ENCODE data around the gene C4orf50.

Gene C4orf50

DNA sequence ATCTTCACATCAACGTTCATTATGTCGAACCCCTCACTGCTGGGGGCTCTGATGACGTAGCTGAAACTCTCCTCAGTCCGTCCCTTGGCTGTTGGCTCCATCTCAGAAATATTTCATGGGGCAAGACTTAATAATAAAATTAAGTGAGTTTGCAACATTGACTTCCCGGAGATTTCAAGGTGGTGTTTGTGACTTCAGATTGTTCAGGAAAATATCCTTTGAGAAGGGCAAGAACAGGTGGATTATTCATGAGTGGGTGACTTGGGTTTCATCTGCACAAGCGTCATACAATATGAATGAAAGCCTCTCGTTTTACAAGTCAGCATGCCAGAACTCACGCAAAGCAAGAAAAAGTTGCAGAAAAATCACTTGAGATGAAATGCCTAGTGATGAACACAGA, at the start of gene C4orf50:
Gene C4orf50 (minus strand): TSS at position 101 of the 400 bp plus-strand sequence.
- no peaks in the 10 kb centered on the region for H3K4me1 ChIP-seq (ENCODE audit: insufficient read depth, low read length)
- peaks cover 0 to 5% of the 10 kb centered on the region in 2 donors for H3K27me3 ChIP-seq (ENCODE audit: control insufficient read depth in 1 of 2, insufficient read depth in 2 of 2, low read length in 2 of 2)
- no peaks in the 10 kb centered on the region for H3K36me3 ChIP-seq (ENCODE audit: insufficient read depth, low read length)
- no peak within 1 kb of the TSS for H3K27ac ChIP-seq (ENCODE audit: low read depth, low read length)
- no peaks in the 10 kb centered on the region for H3K9me3 ChIP-seq (ENCODE audit: low read length)
- H3K9ac ChIP-seq (ENCODE audit: low read length) = no peak within 1 kb of the TSS
- H3K4me3 ChIP-seq (ENCODE audit: low read depth in 1 of 2, low read length in 2 of 2) = no peak within 1 kb of the TSS

DNA sequence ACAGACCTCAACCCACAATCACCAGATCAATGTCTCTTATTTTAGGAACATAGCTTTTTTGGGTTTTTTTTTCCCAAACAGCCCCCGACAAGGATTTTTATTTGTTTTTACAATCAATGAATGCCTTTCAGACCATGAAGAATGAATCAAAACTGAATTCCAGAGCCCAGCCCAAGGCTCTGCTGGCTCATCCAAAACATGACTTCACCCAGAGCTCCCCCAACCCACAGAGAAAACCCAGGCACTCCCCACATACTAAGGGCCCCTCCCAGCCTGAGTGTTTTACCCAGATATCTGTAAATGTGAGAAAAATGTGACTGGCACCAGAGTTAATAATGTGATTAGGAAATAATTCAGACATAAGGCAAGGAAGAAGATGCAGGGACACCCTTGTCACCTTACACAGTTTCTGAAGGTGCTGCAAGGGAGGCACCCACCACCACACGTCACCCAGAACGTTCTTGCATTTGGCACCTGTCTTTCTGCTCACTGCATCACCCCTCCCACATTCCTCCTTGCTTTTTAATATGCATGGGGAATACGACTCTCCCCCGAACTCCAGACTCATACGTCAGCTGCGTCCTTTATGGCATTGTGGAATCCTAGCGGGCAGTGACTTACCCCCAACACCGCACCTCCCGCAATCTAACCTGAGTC, 47.8 kb upstream of the C4orf50 start:
- no peaks in the 10 kb centered on the region for H3K36me3 ChIP-seq (ENCODE audit: insufficient read depth, low read length)
- H3K4me1 ChIP-seq (ENCODE audit: insufficient read depth, low read length) = no peaks in the 10 kb centered on the region
- H3K9ac ChIP-seq (ENCODE audit: low read length) = no peak overlapping the region
- H3K27ac ChIP-seq (ENCODE audit: low read depth, low read length) = no peak overlapping the region
- no peaks in the 10 kb centered on the region for H3K27me3 ChIP-seq (ENCODE audit: control insufficient read depth in 1 of 2, insufficient read depth in 2 of 2, low read length in 2 of 2)
- H3K9me3 ChIP-seq (ENCODE audit: low read length) = no peaks in the 10 kb centered on the region
- no peak overlapping the region for H3K4me3 ChIP-seq (ENCODE audit: low read depth in 1 of 2, low read length in 2 of 2)

DNA sequence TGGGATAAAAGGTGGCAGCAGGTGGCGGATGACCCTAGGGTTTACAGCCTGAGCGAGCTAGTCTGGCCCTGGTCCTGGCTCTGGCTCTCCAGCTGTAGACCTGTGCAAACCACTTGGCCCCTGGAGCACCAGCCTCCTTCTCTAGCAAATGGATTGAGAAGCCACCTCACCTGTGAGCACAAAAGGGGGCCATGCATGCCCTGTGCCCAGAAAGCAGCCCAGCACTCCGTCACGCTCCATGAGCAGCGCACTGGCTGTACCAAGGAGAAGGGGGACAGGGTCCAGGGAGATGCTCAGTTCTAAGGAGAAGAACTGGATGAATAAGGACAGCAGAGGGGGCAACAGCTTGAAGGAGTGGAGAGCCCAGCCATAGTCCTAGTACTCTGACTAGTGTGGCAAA, 46.9 kb upstream of the C4orf50 start:
- Histone ChIP-seq H3K27ac (ENCODE audit: low read depth, low read length) (no peak overlapping the region), H3K9me3 (ENCODE audit: low read length) (peaks cover 3% of the 10 kb centered on the region), H3K4me3 (ENCODE audit: low read depth in 1 of 2, low read length in 2 of 2) (no peak overlapping the region)

GRCh38 chr4:6064383-6064782, 46.2 kb upstream of the C4orf50 start:
- H3K27ac ChIP-seq (ENCODE audit: low read depth, low read length) = no peak overlapping the region
- H3K4me3 ChIP-seq (ENCODE audit: low read depth in 1 of 2, low read length in 2 of 2) = no peak overlapping the region
- no peaks in the 10 kb centered on the region for H3K4me1 ChIP-seq (ENCODE audit: insufficient read depth, low read length)
- H3K9ac ChIP-seq (ENCODE audit: low read length) = no peak overlapping the region
- H3K9me3 ChIP-seq (ENCODE audit: low read length) = peaks cover 6% of the 10 kb centered on the region
- H3K36me3 ChIP-seq (ENCODE audit: insufficient read depth, low read length) = no peaks in the 10 kb centered on the region
- no peaks in the 10 kb centered on the region for H3K27me3 ChIP-seq (ENCODE audit: control insufficient read depth in 1 of 2, insufficient read depth in 2 of 2, low read length in 2 of 2)

More for the DNA sequence above, 46.9 kb upstream of the C4orf50 start:
- Histone ChIP-seq H3K9ac (ENCODE audit: low read length) (no peak overlapping the region), H3K36me3 (ENCODE audit: insufficient read depth, low read length) (no peaks in the 10 kb centered on the region), H3K27me3 (ENCODE audit: control insufficient read depth in 1 of 2, insufficient read depth in 2 of 2, low read length in 2 of 2) (no peaks in the 10 kb centered on the region), H3K4me1 (ENCODE audit: insufficient read depth, low read length) (no peaks in the 10 kb centered on the region)

DNA sequence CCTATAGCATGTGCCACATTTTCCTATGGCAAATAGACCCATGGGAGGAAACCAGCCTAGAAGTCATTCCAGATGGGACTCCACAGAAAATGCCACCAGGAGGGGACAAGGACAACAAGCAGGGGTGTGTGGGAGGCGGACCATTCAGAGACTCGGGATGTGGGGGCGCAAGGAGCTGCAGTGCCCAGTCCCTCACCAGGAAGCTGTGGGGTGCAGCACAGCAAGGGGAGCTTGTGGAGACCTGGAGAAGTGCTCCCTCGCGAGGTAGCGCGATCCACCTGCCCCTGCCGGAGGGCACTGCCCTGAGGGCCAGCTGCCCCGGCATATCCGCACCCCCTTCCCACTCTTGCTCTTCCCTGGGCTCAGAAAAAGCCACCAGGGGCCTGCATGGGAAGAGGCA, 45.5 kb upstream of the C4orf50 start:
- Histone ChIP-seq H3K27me3 (ENCODE audit: control insufficient read depth in 1 of 2, insufficient read depth in 2 of 2, low read length in 2 of 2) (no peaks in the 10 kb centered on the region), H3K9me3 (ENCODE audit: low read length) (peaks cover 8% of the 10 kb centered on the region), H3K4me3 (ENCODE audit: low read depth in 1 of 2, low read length in 2 of 2) (no peak overlapping the region), H3K4me1 (ENCODE audit: insufficient read depth, low read length) (no peaks in the 10 kb centered on the region), H3K27ac (ENCODE audit: low read depth, low read length) (no peak overlapping the region), H3K36me3 (ENCODE audit: insufficient read depth, low read length) (no peaks in the 10 kb centered on the region), H3K9ac (ENCODE audit: low read length) (no peak overlapping the region)

DNA sequence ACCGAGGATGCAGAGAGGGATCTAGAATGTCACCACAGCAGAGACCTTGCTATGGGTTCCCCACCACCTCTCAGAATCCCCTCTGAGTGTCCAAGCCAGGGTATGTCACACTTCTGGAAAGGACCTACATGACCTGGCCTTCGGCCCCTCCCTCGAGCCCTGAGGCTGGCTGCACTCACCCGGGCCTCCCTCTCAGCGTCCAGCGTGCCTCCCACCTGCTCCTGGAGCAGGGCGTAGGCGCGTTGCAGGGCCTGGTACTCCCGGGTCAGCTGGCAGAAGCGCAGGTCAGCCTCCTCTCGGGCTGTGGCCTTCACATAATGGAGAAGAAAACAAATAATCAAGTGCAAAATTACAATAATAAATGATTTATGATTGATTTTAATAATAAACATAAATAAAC, 43.9 kb upstream of the C4orf50 start:
- no peaks in the 10 kb centered on the region for H3K27me3 ChIP-seq (ENCODE audit: control insufficient read depth in 1 of 2, insufficient read depth in 2 of 2, low read length in 2 of 2)
- no peaks in the 10 kb centered on the region for H3K4me1 ChIP-seq (ENCODE audit: insufficient read depth, low read length)
- no peak overlapping the region for H3K4me3 ChIP-seq (ENCODE audit: low read depth in 1 of 2, low read length in 2 of 2)
- H3K27ac ChIP-seq (ENCODE audit: low read depth, low read length) = no peak overlapping the region
- peaks cover 19% of the 10 kb centered on the region for H3K9me3 ChIP-seq (ENCODE audit: low read length)
- H3K9ac ChIP-seq (ENCODE audit: low read length) = no peak overlapping the region
- H3K36me3 ChIP-seq (ENCODE audit: insufficient read depth, low read length) = no peaks in the 10 kb centered on the region

DNA sequence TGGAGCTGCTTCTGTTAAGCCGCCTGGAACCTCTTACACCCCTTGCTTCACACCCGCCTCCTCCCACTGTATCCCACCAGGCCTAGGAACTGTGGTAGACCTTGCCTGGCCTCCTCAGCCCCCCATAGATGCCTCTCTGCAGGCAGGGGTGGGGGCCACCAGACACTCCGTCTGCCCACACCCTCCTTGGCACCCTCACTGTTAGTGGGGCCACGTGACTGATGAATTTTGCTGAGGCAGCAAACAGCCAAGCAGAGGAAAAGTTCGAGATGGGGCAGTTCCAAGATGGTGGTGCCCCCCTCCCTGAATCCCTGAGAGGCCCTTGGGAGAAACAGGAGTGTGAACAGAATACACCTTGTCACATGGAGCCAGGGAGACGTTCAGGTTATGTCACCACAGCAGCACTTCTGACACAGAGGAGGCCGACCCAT, 41.2 kb upstream of the C4orf50 start:
- Histone ChIP-seq H3K36me3 (ENCODE audit: insufficient read depth, low read length) (no peaks in the 10 kb centered on the region), H3K9ac (ENCODE audit: low read length) (no peak overlapping the region), H3K9me3 (ENCODE audit: low read length) (peaks cover 19% of the 10 kb centered on the region), H3K27ac (ENCODE audit: low read depth, low read length) (no peak overlapping the region), H3K4me3 (ENCODE audit: low read depth in 1 of 2, low read length in 2 of 2) (no peak overlapping the region), H3K4me1 (ENCODE audit: insufficient read depth, low read length) (no peaks in the 10 kb centered on the region), H3K27me3 (ENCODE audit: control insufficient read depth in 1 of 2, insufficient read depth in 2 of 2, low read length in 2 of 2) (no peaks in the 10 kb centered on the region)

- Histone ChIP-seq H3K27ac (ENCODE audit: low read depth, low read length) (no peak overlapping the region), H3K36me3 (ENCODE audit: insufficient read depth, low read length) (no peaks in the 10 kb centered on the region)
Observed at GRCh38 chr4:6058531-6059374, 40.5 kb upstream of the C4orf50 start.

DNA sequence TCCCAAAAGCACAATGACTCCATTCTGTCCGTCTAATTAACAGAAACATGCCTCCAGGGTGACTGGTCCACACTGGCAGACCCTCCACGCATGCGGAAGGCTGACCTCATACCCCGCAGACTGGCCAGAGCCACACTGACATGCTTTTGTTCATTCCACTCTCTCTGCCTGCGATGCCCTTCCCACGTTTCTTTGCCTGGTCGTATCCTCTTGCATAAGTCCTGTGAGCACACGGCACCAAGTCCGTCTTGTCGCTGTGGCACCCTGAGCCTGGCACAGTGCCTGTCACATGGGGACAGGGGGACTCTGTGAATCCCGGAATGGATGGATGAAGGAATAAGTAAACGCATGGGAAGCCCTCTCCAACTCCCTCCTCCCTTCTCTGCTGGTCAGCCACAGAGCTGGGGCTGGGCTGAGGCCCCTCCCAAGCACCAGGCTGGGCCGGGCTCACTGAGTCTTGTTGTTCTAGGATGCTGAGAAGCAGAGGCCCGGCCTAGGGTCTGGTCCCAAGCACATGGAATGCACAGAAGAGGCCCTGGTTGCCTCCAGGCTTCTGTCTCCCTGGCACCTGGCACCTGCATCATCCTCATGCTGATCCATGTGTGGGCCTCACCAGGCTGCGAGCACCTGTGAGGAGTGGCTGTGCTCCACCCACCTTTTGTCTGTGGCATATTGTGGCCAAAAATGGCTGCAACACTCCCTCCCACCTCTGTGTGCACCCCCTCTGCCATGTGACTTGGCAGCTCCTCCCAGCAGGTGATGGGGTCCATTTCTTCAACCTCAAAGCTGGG, 38.9 kb upstream of the C4orf50 start:
- H3K4me3 ChIP-seq (ENCODE audit: low read depth in 1 of 2, low read length in 2 of 2) = no peak overlapping the region
- H3K9me3 ChIP-seq (ENCODE audit: low read length) = peaks cover 19% of the 10 kb centered on the region
- H3K27ac ChIP-seq (ENCODE audit: low read depth, low read length) = no peak overlapping the region
- no peak overlapping the region for H3K9ac ChIP-seq (ENCODE audit: low read length)
- no peaks in the 10 kb centered on the region for H3K36me3 ChIP-seq (ENCODE audit: insufficient read depth, low read length)
- H3K27me3 ChIP-seq (ENCODE audit: control insufficient read depth in 1 of 2, insufficient read depth in 2 of 2, low read length in 2 of 2) = no peaks in the 10 kb centered on the region
- H3K4me1 ChIP-seq (ENCODE audit: insufficient read depth, low read length) = no peaks in the 10 kb centered on the region

More at GRCh38 chr4:6058531-6059374, 40.5 kb upstream of the C4orf50 start:
- no peak overlapping the region for H3K4me3 ChIP-seq (ENCODE audit: low read depth in 1 of 2, low read length in 2 of 2)
- no peaks in the 10 kb centered on the region for H3K27me3 ChIP-seq (ENCODE audit: control insufficient read depth in 1 of 2, insufficient read depth in 2 of 2, low read length in 2 of 2)
- H3K9ac ChIP-seq (ENCODE audit: low read length) = no peak overlapping the region
- no peaks in the 10 kb centered on the region for H3K4me1 ChIP-seq (ENCODE audit: insufficient read depth, low read length)
- peaks cover 19% of the 10 kb centered on the region for H3K9me3 ChIP-seq (ENCODE audit: low read length)

GRCh38 chr4:6055436-6055835, 37.2 kb upstream of the C4orf50 start:
- Histone ChIP-seq H3K27ac (ENCODE audit: low read depth, low read length) (no peak overlapping the region), H3K9me3 (ENCODE audit: low read length) (peaks cover 19% of the 10 kb centered on the region), H3K4me3 (ENCODE audit: low read depth in 1 of 2, low read length in 2 of 2) (no peak overlapping the region), H3K9ac (ENCODE audit: low read length) (no peak overlapping the region), H3K27me3 (ENCODE audit: control insufficient read depth in 1 of 2, insufficient read depth in 2 of 2, low read length in 2 of 2) (no peaks in the 10 kb centered on the region), H3K4me1 (ENCODE audit: insufficient read depth, low read length) (no peaks in the 10 kb centered on the region), H3K36me3 (ENCODE audit: insufficient read depth, low read length) (no peaks in the 10 kb centered on the region)

GRCh38 chr4:6055030-6055429, 36.8 kb upstream of the C4orf50 start:
- H3K36me3 ChIP-seq (ENCODE audit: insufficient read depth, low read length) = no peaks in the 10 kb centered on the region
- H3K27me3 ChIP-seq (ENCODE audit: control insufficient read depth in 1 of 2, insufficient read depth in 2 of 2, low read length in 2 of 2) = no peaks in the 10 kb centered on the region
- H3K4me1 ChIP-seq (ENCODE audit: insufficient read depth, low read length) = no peaks in the 10 kb centered on the region
- no peak overlapping the region for H3K4me3 ChIP-seq (ENCODE audit: low read depth in 1 of 2, low read length in 2 of 2)
- no peak overlapping the region for H3K9ac ChIP-seq (ENCODE audit: low read length)
- peaks cover 15% of the 10 kb centered on the region for H3K9me3 ChIP-seq (ENCODE audit: low read length)
- H3K27ac ChIP-seq (ENCODE audit: low read depth, low read length) = no peak overlapping the region

Measured in muscle layer of colon (tissue), 2 donors.